ENCODE measurements around the gene SCAF4.
A peak's percentile ranks its signal among the peaks of the same experiment; 100 is the strongest.
"Not testable (repeated sequence)": the region's sequence is repeated elsewhere in the genome, so short reads cannot be mapped to it uniquely, and the experiment has no call there.

The SCAF4 gene

GRCh38 chr21:31731857-31732596, at the start of gene SCAF4:
TSS of gene SCAF4 (minus strand) at chr21:31732118. CDS start at chr21:31731692, 426 bp downstream.
- DNase-seq (ENCODE audit: low read depth in 1 of 2, low spot score in 1 of 2): peak; percentile 69 to 72

- DNase-seq (ENCODE audit: low read depth in 1 of 2, low spot score in 1 of 2): no peak
Measured at GRCh38 chr21:31780944-31781343, 49.0 kb upstream of the SCAF4 start.

- no peak for DNase-seq (ENCODE audit: low read depth in 1 of 2, low spot score in 1 of 2)
Measured at GRCh38 chr21:31778546-31778945, 46.6 kb upstream of the SCAF4 start.

- DNase-seq (ENCODE audit: low read depth in 1 of 2, low spot score in 1 of 2): no peak
Measured at GRCh38 chr21:31777857-31778256, 45.9 kb upstream of the SCAF4 start.

GRCh38 chr21:31774031-31774430, 42.1 kb upstream of the SCAF4 start:
- DNase-seq (ENCODE audit: low read depth in 1 of 2, low spot score in 1 of 2): no peak

GRCh38 chr21:31772674-31773555, 41.0 kb upstream of the SCAF4 start:
- no peak for DNase-seq (ENCODE audit: low read depth in 1 of 2, low spot score in 1 of 2)

GRCh38 chr21:31771685-31772084, 39.8 kb upstream of the SCAF4 start:
- DNase-seq (ENCODE audit: low read depth in 1 of 2, low spot score in 1 of 2): no peak

GRCh38 chr21:31768710-31769109, 36.8 kb upstream of the SCAF4 start:
- no peak for DNase-seq (ENCODE audit: low read depth in 1 of 2, low spot score in 1 of 2)

- DNase-seq (ENCODE audit: low read depth in 1 of 2, low spot score in 1 of 2): no peak
Measured at GRCh38 chr21:31766899-31767298, 35.0 kb upstream of the SCAF4 start.

- not testable (repeated sequence) for DNase-seq (ENCODE audit: low read depth in 1 of 2, low spot score in 1 of 2)
Measured at GRCh38 chr21:31765850-31766249, 33.9 kb upstream of the SCAF4 start.

- DNase-seq (ENCODE audit: low read depth in 1 of 2, low spot score in 1 of 2): no peak
Measured at GRCh38 chr21:31760931-31761330, 29.0 kb upstream of the SCAF4 start.

GRCh38 chr21:31756787-31757186, 24.9 kb upstream of the SCAF4 start:
- no peak for DNase-seq (ENCODE audit: low read depth in 1 of 2, low spot score in 1 of 2)

GRCh38 chr21:31755027-31755426, 23.1 kb upstream of the SCAF4 start:
- DNase-seq (ENCODE audit: low read depth in 1 of 2, low spot score in 1 of 2): no peak

GRCh38 chr21:31754708-31754960, 22.7 kb upstream of the SCAF4 start:
- DNase-seq (ENCODE audit: low read depth in 1 of 2, low spot score in 1 of 2): no peak

GRCh38 chr21:31753949-31754707, 22.2 kb upstream of the SCAF4 start:
- DNase-seq (ENCODE audit: low read depth in 1 of 2, low spot score in 1 of 2): no peak

- no peak for DNase-seq (ENCODE audit: low read depth in 1 of 2, low spot score in 1 of 2)
Measured at GRCh38 chr21:31752967-31753366, 21.0 kb upstream of the SCAF4 start.

GRCh38 chr21:31752352-31752751, 20.4 kb upstream of the SCAF4 start:
- no peak for DNase-seq (ENCODE audit: low read depth in 1 of 2, low spot score in 1 of 2)

GRCh38 chr21:31750843-31751242, 18.9 kb upstream of the SCAF4 start:
- DNase-seq (ENCODE audit: low read depth in 1 of 2, low spot score in 1 of 2): no peak

- DNase-seq (ENCODE audit: low read depth in 1 of 2, low spot score in 1 of 2): no peak
Measured at GRCh38 chr21:31744182-31744800, 12.4 kb upstream of the SCAF4 start.

GRCh38 chr21:31743712-31744111, 11.8 kb upstream of the SCAF4 start:
- no peak for DNase-seq (ENCODE audit: low read depth in 1 of 2, low spot score in 1 of 2)

GRCh38 chr21:31741116-31741515, 9.2 kb upstream of the SCAF4 start:
- DNase-seq (ENCODE audit: low read depth in 1 of 2, low spot score in 1 of 2): no peak
